ENCODE data around the gene SLC45A3.
A peak's percentile ranks its signal among the peaks of the same experiment; 100 is the strongest.
"Not testable (repeated sequence)": the region's sequence is repeated elsewhere in the genome, so short reads cannot be mapped to it uniquely, and the experiment has no call there.

Gene SLC45A3, protein sequence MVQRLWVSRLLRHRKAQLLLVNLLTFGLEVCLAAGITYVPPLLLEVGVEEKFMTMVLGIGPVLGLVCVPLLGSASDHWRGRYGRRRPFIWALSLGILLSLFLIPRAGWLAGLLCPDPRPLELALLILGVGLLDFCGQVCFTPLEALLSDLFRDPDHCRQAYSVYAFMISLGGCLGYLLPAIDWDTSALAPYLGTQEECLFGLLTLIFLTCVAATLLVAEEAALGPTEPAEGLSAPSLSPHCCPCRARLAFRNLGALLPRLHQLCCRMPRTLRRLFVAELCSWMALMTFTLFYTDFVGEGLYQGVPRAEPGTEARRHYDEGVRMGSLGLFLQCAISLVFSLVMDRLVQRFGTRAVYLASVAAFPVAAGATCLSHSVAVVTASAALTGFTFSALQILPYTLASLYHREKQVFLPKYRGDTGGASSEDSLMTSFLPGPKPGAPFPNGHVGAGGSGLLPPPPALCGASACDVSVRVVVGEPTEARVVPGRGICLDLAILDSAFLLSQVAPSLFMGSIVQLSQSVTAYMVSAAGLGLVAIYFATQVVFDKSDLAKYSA

DNA sequence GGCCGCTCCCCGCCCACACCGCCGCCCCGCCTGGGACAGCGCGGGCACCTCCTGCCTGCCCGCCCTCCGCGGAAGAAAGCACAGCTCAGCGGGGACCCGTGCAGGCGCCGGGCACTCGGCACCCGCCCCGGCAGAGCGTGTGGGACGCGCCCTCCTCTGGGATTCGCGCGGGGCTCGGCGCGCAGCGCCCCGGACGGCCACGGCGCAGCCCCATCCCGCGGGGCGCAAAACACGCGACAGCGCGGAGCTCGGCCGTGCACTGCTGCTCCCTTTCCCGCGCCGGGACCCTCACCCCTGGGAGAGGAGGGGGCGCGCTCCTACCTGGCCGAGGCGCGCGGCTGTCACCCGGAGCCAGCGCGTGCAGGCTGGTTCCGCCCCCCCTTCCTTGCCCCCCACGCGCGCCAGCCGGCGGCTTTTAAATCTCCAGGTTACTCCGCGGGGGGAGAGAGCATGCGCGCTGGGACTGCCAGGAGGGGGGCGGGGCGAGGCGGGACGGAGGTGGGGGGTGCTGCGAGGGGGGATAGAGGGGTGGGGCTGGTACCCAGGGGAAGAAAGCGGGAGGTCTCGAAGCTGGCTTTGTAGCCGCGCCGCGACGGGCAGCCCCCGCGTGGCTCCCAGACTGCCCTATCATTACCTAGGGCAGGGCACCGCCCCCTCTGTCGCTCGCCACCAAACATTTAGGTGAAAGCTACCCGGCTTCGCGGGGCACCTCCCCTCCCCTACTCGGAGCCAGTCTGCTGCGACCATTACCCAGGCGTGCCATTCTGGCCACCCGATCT is at the start of gene SLC45A3:
Gene SLC45A3 (minus strand): TSS at position 437 of the 779 bp plus-strand sequence. CDS start 15,853 bp downstream, outside the sequence.
- peak in 1 of 4 experiments; percentile 18 for DNase-seq

DNA sequence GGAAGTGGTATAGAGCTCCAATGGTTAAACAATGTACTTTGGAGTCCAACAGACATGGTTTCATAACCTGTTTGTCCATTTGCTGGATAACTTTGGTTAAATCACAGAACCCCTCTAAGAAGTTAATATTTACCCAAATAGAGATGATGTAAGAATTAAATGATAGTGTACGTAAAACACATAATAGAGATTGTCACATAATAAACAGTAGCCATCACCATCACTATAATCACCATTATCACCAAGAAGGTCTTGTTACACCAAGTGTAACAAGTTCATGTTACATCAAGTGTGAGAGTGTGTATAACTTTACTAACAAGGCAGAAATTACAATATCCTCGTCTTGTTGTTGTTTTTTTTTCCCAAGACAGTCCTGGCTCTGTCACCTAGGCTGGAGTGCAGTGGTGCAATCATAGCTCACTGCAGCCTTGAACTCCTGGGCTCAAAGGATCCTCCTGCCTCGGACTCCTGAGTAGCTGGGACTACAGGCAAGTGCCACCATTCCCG is 46.4 kb upstream of the SLC45A3 start:
- DNase-seq, result no peak

DNA sequence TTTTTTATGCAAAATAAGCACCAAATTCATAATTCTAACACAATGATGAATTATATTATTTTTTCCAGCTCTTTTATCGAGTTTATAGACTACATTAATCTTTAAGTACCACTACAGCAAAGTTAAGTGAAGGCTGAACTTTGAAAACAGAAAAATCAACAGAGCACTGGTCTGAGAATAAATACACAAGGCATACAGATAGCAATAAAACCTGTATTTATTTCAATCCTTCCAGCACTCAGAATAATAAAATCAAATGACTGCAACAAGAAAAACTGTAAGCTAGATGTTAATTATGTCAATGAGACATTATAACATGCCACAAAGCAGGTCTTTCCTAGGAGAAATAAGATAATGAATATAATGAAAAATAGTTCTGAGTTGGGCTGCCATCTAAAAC is 45.2 kb upstream of the SLC45A3 start:
- no peak for DNase-seq

DNA sequence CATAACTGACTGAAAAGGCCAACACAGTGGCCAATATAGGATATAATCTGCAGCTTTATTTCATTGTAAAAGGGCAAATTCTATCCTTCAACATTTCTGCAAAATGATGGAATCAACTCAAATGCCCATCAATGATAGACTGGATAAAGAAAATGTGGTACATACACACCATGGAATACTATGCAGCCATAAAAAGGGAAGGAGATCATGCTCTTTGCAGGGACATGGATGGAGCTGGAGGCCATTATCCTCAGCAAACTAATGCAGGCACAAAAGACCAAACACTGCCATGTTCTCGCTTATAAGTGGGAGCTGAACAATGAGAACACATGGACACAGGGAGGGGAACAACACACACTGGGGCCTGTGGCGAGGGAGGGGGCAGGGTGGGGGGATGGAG is 40.4 kb upstream of the SLC45A3 start:
- DNase-seq, result not testable (repeated sequence)

DNA sequence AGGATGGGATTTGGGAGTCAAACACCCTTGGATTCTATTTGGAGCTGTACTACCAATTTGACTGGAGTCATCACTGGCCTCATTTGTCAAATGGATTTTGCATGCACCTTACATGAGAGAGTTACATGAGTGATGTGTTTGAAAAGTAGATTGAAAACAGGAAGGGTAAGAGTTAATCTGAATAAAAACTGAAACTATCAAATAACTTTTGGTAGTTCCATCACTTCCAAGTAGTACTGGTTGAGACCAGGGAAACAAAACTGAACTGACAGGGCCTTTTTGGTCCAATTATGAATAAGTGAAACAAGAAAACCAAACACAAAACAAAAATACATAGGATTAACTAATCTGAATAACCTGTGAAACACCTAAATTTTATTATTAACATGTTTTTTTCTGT is 39.5 kb upstream of the SLC45A3 start:
- no peak for DNase-seq

DNA sequence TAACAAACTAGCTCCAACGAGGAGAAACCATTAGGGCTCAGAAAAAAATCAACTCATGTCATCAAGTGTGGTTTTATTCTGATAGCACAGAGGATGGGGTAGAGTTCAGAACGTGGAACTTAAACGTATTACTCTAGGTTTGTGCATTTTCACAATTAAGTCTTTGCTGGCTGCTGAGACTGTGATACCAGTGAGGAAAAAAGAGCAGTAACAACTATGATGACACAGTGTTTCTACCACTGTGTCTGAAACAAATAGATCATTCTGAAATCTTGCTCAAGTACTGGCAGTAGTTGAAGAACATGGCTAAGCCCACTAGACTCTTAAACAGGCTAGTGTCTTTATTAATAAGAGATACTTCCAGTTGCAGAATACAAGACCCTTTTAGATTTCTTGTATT is 38.7 kb upstream of the SLC45A3 start:
- no peak for DNase-seq

DNA sequence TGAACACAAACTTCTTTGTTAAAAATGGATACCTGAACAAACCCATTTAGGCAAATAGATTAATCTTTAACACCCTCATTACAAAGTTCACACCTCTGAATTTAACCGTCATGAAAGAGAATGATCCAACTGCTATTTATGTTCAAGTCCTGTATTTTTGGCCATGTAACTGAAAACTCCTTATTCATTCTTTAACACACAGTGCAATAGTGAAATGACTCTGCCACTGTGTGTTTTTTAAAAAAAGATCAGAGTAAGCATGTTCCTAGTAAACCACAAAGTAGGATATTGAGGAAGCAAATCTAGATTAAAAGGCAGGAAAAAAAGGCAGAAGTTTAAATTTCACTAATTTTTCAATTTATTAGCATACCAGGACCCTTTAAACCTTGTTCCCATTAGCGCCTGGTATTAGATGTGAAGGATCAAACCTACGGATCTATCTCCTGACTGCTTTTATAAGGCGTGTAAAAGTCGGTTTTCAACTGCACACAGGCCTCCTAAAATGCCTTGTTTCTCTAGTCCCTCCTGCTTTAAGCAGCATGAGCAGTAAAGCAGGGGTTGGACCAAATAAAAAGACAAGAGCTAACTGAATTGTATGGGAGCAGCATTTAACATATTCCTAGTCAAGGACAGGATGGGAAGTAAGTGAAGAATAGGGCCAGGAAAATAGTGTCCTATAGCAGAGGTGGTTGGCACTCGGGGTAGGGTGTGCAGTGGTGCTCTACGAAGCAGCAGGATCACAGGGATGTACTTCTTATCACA is 36.2 kb upstream of the SLC45A3 start:
- no peak for DNase-seq

DNA sequence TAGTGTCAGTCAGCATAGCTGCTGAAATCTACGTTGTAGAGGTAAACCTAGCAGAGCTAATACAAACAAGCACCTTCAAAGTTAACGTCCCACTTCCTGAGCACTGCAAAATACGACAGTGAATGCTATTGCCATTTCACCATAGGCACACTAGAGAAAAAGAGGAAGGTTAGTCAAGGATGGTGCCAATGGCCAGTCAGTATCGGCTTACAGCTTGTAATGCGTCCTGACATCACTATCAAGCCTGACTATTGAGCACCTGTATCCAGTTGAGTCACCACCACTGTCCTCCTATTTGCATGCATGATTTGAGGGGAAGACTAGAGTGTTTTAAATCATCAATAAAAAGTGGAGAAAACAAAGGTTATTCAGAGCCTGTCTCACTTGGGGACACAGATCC is 35.3 kb upstream of the SLC45A3 start:
- no peak for DNase-seq

DNA sequence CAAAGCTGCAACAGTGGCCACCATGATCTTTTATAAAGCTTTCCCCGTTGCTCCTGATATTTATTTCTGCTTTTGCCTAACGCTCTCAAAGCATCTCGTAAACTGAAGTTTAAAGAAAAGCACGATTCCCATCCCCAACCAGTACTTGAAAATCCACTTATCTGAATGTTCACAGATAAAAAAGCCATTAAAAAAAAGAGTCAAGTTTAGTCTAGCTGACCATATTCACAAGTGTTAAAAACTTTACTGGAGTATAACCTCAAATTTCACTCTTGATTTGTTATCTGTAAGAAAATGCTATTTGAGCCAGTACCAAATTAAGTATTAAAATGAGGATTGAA is 34.6 kb upstream of the SLC45A3 start:
- no peak for DNase-seq

DNA sequence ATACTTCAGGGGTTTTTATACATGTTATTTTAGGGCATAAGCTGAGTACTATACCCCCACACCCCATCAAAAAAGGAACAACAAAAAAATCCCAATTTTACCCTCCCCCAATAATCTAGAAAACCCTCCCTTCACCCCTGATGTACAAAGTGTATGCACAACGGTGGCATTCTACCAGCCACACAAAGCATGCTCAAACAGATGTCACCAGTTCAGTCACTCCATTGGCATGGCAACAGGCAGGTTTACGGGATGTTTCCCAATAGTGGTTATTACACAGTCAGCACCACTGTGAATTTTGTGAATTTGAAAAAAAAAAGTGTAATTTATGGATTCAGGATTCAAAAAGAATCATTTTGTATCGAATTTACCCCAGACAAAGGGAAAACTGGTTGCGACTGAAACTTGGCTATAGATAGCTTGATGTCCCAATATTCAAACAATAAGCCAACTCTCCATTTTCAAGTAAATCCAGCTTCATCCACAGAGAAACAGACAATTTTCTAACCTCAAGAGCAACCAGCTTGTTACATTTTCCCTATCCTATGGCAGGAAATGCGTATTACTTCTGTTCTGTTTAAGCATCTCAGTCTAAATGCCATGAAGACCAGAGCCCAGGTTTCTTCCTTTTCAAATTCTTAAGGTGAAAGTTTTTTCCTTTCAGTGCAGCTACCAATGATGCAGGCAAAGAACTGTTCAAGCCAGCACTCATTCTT is 34.0 kb upstream of the SLC45A3 start:
- no peak for DNase-seq

DNA sequence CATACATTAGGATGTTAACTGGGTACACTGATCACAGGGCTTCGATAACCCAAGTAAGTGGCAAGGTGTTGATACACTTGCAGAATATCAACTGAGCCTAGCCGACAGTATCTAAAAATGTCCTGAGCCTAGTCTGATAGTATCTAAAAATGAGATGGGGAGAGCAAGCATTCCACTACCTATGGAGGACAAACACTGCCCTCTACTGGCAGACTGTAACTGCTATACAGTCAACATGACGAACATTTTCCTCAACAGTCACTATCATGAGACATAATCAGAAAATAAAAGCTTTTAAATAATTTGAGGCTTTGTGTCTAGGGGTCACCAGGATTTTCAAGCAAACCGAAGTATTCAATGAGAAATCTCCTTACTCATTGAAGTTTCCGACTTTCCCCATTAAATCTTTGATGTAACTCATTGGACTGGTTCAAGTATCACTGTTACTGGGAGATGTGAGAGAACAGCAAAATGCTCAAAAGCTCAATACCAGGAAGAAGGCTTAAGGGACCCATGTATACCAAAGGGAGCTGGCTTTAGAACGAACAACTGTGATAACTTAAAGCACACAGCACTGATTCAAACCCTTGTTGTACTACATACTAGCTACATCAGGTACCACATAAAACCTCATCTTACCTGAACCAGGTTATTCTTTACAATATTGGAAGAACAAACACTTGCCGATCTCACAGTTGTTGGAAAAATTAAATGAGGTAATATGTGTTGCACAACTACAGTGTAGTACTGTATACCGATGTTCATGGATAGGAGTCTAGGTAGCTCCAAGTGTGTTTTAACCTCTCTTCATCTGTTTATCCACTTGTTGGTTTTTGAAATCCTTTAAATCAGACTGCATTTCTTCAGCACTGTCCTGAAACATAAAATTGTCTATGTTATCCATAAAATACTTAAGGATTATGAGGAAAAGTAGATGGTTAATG is 31.1 kb upstream of the SLC45A3 start:
- peak; percentile 9 to 58 (median 20) for DNase-seq

DNA sequence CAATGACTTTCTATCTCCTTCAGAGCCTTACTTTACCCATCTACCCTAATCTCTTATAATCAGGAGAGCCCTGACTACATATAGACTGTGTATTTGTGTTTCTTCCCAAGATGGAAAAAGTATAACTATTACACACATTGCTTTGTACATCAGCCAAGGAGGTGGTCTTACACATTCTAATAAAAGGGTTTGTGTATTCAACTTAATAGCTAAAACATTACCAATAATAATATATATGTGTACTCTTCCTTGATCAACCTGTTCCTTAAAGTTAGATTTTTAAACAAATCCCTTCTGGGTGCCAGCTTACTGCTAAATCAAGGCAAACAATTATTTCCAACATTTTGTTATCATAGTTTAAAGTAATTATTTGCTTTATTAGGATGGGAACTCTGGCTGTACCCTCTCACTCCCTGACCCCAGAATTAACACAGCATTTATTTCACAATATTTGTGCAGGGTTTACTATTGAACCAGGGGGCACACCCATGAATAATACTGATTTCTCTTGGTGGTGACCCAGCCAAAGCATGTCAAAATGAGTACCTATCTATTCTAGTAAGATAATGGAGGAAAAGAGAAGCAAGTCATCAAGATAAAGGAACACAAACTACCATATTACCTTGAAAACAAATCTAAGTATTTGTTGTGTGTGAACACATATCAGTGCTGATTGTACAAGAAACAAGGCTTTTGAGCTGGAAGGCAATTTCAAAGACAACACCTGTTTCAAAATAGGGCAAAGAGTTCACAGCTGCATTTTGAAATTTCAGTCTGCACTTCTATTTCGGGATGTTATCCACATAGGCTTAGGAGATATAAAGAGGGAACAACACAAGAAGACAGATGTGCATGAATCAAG is 30.1 kb upstream of the SLC45A3 start:
- DNase-seq, result no peak

DNA sequence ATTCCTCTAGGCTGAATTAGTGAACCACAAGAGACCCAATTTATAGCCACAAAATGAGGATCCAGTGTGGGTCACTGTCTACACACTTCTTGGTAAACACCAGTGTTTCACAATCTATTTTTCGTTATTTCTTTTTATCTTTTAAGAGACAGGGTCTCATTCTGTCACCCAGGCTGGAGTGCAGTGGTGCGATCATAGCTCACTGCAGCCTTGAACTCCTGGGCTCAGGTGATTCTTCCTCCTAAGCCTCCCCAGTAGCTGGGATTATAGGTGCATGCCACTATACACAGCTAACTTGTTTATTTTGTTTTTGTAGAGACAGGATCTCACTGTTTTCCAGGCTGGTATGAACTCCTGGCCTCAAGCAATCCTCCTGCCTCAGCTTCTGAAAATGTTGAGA is 29.3 kb upstream of the SLC45A3 start:
- DNase-seq, result no peak

DNA sequence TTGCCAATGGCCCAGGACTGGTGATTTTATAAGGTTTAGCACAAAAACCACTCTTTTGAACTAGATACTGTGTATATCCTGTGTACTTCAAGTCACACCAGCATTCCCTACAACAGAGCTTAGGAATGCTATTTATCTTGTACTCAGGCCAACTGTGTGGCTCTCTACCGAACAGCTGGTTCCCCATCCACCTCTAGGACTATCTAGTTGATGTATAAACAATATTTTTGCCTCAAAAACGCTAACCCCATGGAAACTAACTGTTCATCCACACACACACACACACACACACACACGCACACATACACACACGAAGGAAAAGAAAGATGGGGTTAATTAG is 28.7 kb upstream of the SLC45A3 start:
- DNase-seq, result no peak

DNA sequence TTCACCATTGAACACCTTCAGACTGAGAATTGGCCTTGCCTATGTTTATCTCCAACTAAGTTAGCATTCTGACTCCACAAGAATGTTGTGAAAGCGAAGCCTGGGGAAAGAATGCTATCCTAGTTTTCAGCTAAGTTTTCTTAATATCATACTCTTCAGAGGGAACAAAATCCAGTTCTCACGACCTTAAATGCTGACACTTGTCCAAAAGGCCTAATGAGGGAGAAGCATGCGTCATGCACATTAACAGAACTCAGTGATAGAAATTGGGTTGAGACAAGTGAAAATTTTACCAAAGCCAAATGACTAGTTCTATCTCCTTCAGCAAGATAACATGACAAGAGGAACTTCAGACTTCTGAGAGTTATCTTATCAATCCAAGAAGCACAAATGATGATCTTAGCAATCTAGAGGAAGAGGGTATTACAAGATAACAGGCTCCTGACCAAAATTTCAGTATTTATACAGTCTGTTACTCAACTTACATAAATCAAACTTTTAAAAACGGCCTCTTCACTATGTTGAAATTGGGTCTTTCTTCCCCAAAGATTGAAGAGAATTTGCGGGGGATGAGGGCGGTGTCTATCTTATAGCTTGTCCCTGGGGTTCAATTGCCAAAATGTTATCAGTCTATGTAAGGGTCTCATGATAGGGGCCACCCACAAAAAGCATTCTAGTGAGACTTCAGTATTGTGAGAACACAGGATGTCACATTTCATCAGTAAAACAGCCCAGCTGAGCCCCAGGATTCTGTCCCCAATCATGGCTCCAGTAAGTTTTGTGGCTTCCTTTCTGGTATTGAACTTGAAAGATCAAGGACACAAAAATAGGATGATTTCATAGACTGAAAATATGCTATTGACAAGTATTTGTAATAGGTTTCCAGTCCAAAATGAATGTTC is 26.5 kb upstream of the SLC45A3 start:
- no peak for DNase-seq

DNA sequence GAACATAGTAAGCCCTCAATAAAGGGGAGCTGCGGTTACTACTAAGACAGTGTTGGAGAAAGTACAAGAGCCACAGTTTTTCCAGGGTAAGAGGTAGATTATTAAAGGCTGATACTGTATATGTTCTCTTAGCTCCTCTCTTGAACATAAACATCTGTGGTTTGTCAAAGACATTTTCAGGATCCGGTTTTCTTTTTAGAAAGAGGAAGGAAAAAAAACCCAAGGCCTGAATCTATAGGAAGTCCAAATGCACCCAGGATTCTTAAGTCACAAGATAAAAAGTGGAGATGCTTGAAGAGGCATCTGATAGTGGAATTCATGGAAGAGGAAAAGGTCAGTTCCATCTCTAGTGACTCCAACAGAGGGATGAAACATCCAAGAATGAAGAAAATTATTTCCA is 24.6 kb upstream of the SLC45A3 start:
- DNase-seq, result no peak

DNA sequence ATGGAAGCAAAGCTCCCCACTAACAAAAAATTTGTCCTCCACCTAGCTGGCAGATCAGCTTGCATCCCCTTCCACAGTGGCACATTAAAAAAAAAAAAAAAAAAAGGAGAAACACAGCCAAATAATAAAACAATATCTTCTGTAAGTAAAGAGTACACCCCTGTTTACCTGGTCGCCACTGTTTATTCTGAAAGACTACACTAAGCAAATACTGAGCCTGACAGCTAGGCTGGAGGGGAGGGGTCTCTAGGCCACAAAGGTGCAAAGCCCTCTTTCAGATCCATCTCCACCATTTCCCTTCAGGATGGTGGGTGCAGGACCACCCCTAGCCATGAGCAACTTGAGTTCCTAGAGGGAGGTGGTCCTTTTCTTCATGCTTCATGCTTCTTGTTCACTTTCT is 22.8 kb upstream of the SLC45A3 start:
- no peak for DNase-seq

DNA sequence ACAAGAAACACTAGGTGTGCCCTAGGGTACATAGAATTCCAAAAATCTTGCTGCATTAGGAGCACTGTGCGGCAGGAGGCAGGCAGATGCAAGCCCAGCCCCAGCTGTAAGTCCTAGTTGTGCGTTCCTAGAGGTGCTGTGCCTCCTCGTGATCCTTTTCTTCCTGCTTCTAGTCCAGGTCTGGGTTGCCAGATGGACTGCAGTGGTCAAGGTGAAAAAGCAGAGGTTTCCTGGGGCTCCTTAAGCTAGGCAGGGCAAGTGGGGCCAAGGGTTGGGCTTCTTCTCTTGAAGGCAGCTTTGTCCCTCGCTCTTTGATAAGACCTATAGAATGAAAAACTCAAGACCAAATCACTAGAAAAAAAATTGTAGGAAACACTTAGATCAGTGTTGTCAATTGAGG is 21.6 kb upstream of the SLC45A3 start:
- no peak for DNase-seq

DNA sequence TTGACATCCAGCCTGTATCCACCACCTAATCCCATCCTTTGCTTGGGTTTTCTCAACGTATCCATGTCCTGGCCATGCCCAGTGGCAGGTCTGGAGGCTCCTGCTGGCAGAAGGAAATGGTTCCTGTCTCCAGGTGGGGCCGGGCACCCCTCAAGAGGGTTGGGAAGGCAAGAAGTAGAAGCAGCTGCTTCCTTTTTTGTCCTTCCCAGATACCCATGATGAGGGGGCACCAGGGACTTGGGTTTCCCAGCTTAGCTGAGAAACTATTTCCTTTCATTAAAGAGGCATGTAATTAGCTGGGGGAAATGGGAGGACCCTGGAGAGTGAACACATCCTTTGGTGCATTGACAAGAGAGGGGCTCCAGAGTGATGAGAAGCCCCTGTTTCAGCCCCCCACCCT is 21.1 kb upstream of the SLC45A3 start:
- no peak for DNase-seq
